Astrocyte (in vitro differentiated cells and primary cell): ENCODE measurements around the gene EXOC4. TPM values are rescaled to one million over a fixed set of nuclear protein-coding genes. Genes with fewer than 3 reads are reported as not detected.

ENCODE experiments used
- DNase-seq: peaks from one replicate; pipeline ENCODE4 v3.0.0-alpha.2; 2010; ENCODE audit warnings: low read depth
- FAIRE-seq: peaks from 2 replicates; lab custom pipeline; 2011; peaks lifted over from hg19 to GRCh38; lab: Jason Lieb, UNC
- H2AFZ ChIP-seq: 2 replicates; pipeline ENCODE4 v1.6.0; 2012; ENCODE audit warnings: low read depth, low read length, inconsistent platforms
- H3K27ac ChIP-seq: 2 replicates; pipeline ENCODE4 v1.5.1; 2011; ENCODE audit warnings: low read depth, low read length, inconsistent platforms
- H3K27me3 ChIP-seq: 2 replicates; pipeline ENCODE4 v1.6.0; 2011; ENCODE audit warnings: low read length, inconsistent platforms; ENCODE audit not compliant: insufficient read depth
- H3K36me3 ChIP-seq: 2 replicates; pipeline ENCODE4 v1.5.1; 2011; ENCODE audit warnings: low read length, inconsistent platforms; ENCODE audit not compliant: insufficient read depth
- H3K4me1 ChIP-seq: 2 replicates; pipeline ENCODE4 v1.5.1; 2011; ENCODE audit warnings: low read length, inconsistent platforms; ENCODE audit not compliant: insufficient read depth
- H3K4me2 ChIP-seq: 2 replicates; pipeline ENCODE4 v1.6.0; 2012; ENCODE audit warnings: low read length, inconsistent platforms
- H3K4me3 ChIP-seq: 2 replicates; pipeline ENCODE4 v1.5.1; 2011; ENCODE audit warnings: low read depth, mild to moderate bottlenecking, low read length, inconsistent platforms; ENCODE audit not compliant: insufficient read depth
- H3K79me2 ChIP-seq: 2 replicates; pipeline ENCODE4 v1.6.0; 2012; ENCODE audit warnings: mild to moderate bottlenecking, low read length, inconsistent platforms; ENCODE audit not compliant: insufficient read depth
- H3K9ac ChIP-seq: 2 replicates; pipeline ENCODE4 v1.6.0; 2012; ENCODE audit warnings: mild to moderate bottlenecking, low read length, inconsistent platforms
- H3K9me3 ChIP-seq: 2 replicates; pipeline ENCODE4 v1.5.1; 2012; ENCODE audit warnings: low read depth, mild to moderate bottlenecking, low read length, inconsistent platforms; ENCODE audit not compliant: insufficient read depth
- H4K20me1 ChIP-seq: 2 replicates; pipeline ENCODE4 v1.6.0; 2012; ENCODE audit warnings: low read length, inconsistent platforms; ENCODE audit not compliant: insufficient read depth
- H3K27ac Mint-ChIP-seq: one replicate; pipeline ENCODE4 v1.8.0; 2021; ENCODE audit warnings: mild to moderate bottlenecking, mixed read lengths; ENCODE audit not compliant: unreplicated experiment
- H3K27me3 Mint-ChIP-seq: one replicate; pipeline ENCODE4 v1.8.0; 2021; ENCODE audit warnings: low read depth, mixed read lengths; ENCODE audit not compliant: unreplicated experiment
- H3K36me3 Mint-ChIP-seq: one replicate; pipeline ENCODE4 v1.8.0; 2021; ENCODE audit warnings: low read depth, mixed read lengths; ENCODE audit not compliant: unreplicated experiment
- H3K4me1 Mint-ChIP-seq: one replicate; pipeline ENCODE4 v1.8.0; 2021; ENCODE audit warnings: low read depth, mixed read lengths; ENCODE audit not compliant: unreplicated experiment
- H3K4me3 Mint-ChIP-seq: one replicate; pipeline ENCODE4 v1.8.0; 2021; ENCODE audit warnings: mild to moderate bottlenecking, moderate library complexity, mixed read lengths; ENCODE audit not compliant: unreplicated experiment
- H3K9me3 Mint-ChIP-seq: one replicate; pipeline ENCODE4 v1.8.0; 2021; ENCODE audit warnings: mild to moderate bottlenecking, mixed read lengths; ENCODE audit not compliant: unreplicated experiment
- EZH2 ChIP-seq: IDR thresholded peaks from 2 replicates; pipeline ENCODE4 v1.6.1; 2012; ENCODE audit warnings: mild to moderate bottlenecking, low read length, inconsistent platforms; ENCODE audit not compliant: insufficient read depth
- total RNA-seq: library from RNA; stranded (reverse); gene quantifications from 2 replicates; pipeline ENCODE4 v1.2.1, GENCODE V29; 2021
- TF ChIP-seq, protein P1 (sequence below): IDR thresholded peaks from 2 replicates; pipeline ENCODE4 v1.5.1; 2011; ENCODE audit warnings: low read depth, mild to moderate bottlenecking, inconsistent platforms, low read length, moderate library complexity; ENCODE audit not compliant: insufficient read depth

The EXOC4 gene
- total RNA-seq, 1 donor from 2014 or later: 57.5 TPM

DNA sequence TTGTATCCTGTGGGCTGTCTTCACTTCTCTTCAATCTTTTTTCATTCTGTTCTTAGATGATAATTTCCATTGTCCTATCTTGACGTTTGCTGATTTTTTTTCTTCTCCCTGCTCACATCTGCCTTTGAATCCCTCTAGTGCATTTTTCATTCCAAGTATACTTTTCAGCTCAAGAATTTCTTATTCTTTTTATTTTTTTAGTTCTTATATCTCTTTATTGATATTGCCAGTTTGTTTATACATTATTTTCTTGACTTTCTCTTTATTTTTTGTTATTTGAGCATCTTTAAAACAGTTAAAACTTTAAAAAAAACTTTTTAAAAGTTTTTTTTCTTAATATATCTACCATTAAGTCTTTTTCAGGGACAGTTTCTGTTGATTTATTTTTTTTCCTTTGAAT is 100.9 kb downstream of the EXOC4 start:
- Histone ChIP-seq H2AFZ (no peak overlapping the region), H3K4me1 (peaks cover 12% of the 10 kb centered on the region), H3K9me3 (no peaks in the 10 kb centered on the region), H3K4me2 (no peak overlapping the region), H3K27ac (no peak overlapping the region), H3K79me2 (peaks cover 4% of the 10 kb centered on the region), H4K20me1 (no peaks in the 10 kb centered on the region), H3K4me3 (no peak overlapping the region), H3K9ac (no peak overlapping the region), H3K36me3 (no peaks in the 10 kb centered on the region), H3K27me3 (no peaks in the 10 kb centered on the region)
- TF ChIP-seq, protein P1, sequence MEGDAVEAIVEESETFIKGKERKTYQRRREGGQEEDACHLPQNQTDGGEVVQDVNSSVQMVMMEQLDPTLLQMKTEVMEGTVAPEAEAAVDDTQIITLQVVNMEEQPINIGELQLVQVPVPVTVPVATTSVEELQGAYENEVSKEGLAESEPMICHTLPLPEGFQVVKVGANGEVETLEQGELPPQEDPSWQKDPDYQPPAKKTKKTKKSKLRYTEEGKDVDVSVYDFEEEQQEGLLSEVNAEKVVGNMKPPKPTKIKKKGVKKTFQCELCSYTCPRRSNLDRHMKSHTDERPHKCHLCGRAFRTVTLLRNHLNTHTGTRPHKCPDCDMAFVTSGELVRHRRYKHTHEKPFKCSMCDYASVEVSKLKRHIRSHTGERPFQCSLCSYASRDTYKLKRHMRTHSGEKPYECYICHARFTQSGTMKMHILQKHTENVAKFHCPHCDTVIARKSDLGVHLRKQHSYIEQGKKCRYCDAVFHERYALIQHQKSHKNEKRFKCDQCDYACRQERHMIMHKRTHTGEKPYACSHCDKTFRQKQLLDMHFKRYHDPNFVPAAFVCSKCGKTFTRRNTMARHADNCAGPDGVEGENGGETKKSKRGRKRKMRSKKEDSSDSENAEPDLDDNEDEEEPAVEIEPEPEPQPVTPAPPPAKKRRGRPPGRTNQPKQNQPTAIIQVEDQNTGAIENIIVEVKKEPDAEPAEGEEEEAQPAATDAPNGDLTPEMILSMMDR: no peak
- no peak for TF ChIP-seq EZH2
- DNase-seq (no peak), FAIRE-seq (no peak)
- Mint-ChIP-seq H3K9me3 (peaks cover 5% of the 10 kb centered on the region), H3K4me3 (no peak overlapping the region), H3K27ac (no peak overlapping the region), H3K4me1 (peaks cover 18% of the 10 kb centered on the region), H3K27me3 (no peaks in the 10 kb centered on the region), H3K36me3 (peaks cover 2% of the 10 kb centered on the region)

- H3K27ac Mint-ChIP-seq: peak overlapping the region; percentile 72
- Histone ChIP-seq H3K9me3 (no peaks in the 10 kb centered on the region), H3K27ac (peak overlapping the region; percentile 7), H3K36me3 (no peaks in the 10 kb centered on the region), H4K20me1 (no peaks in the 10 kb centered on the region), H2AFZ (no peak overlapping the region), H3K79me2 (peaks cover 4% of the 10 kb centered on the region), H3K4me3 (no peak overlapping the region), H3K4me1 (peaks cover 12% of the 10 kb centered on the region), H3K4me2 (peak overlapping the region; percentile 44), H3K9ac (no peak overlapping the region), H3K27me3 (no peaks in the 10 kb centered on the region)
- DNase-seq: peak; percentile 32
- peaks cover 5% of the 10 kb centered on the region for H3K9me3 Mint-ChIP-seq
- no peaks in the 10 kb centered on the region for H3K36me3 Mint-ChIP-seq
- peaks cover 25% of the 10 kb centered on the region for H3K4me1 Mint-ChIP-seq
- no peaks in the 10 kb centered on the region for H3K27me3 Mint-ChIP-seq
- H3K4me3 Mint-ChIP-seq: no peak overlapping the region
- FAIRE-seq: peak; percentile 5
- TF ChIP-seq, protein P1: no peak
- TF ChIP-seq EZH2: no peak
Observed at GRCh38 chr7:133354546-133355324, 101.9 kb downstream of the EXOC4 start.

- Histone ChIP-seq H3K36me3 (no peaks in the 10 kb centered on the region), H4K20me1 (no peaks in the 10 kb centered on the region), H3K4me3 (no peak overlapping the region), H3K4me1 (peaks cover 12% of the 10 kb centered on the region), H3K9ac (no peak overlapping the region), H3K9me3 (no peaks in the 10 kb centered on the region), H3K79me2 (peaks cover 4% of the 10 kb centered on the region), H3K4me2 (peak overlapping the region; percentile 44), H2AFZ (no peak overlapping the region), H3K27me3 (no peaks in the 10 kb centered on the region), H3K27ac (peak overlapping the region; percentile 7)
- TF ChIP-seq, protein P1: no peak
- no peak for TF ChIP-seq EZH2
- Mint-ChIP-seq H3K4me3 (no peak overlapping the region), H3K27ac (peak overlapping the region; percentile 72), H3K4me1 (peaks cover 28% of the 10 kb centered on the region), H3K27me3 (no peaks in the 10 kb centered on the region), H3K9me3 (peaks cover 5% of the 10 kb centered on the region), H3K36me3 (no peaks in the 10 kb centered on the region)
- DNase-seq (peak; percentile 87), FAIRE-seq (peak; percentile 73)
Observed at GRCh38 chr7:133355325-133355708, 102.4 kb downstream of the EXOC4 start.
